Measurements from ENCODE around the gene TSPYL6.

TSPYL6 gene

DNA sequence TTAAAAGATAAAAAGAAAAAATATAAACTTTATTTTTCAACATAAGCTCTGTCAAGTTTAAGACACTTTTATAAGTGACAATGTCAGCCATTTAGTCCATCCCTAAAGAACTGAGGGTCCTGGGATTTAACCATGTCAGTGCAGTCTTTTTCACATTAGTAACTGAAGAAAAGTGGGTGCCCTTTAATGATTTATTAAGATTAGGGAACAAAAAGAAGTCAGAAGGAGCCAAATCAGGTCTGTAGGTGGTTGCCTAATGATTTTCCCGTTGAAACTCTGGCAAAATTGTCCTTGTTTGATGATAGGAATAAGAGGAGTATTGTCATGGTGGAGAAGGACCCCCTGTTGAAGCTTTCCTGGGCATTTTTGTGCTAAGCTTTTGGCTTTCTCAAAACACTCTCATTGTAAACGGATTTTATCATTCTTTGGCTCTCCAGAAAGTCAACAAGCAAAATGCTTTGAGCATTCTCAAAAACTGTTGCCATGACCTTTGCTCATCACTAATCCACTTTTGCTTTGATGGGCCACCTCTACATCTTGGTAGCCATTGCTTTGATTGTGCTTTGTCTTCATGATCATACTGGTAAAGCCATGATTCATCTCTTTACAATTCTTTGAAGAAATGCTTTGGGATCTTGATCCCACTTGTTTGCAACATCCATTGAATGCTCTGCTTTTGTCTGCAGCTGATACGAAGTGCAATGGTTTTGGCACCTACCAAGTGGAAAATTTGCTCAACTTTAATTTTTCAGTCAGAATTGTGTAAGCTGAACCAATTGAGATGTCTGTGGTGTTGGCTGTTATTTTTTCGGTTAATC lies 22.0 kb downstream of the TSPYL6 start:
- H3K4me3 Mint-ChIP-seq = no peak overlapping the region
- no peaks in the 10 kb centered on the region for H3K27me3 Mint-ChIP-seq
- DNase-seq (no peak), ATAC-seq (no peak)
- no peak overlapping the region for H3K27ac Mint-ChIP-seq
- H3K4me1 Mint-ChIP-seq = no peaks in the 10 kb centered on the region
- peaks cover 9% of the 10 kb centered on the region for H3K36me3 Mint-ChIP-seq (ENCODE audit: low read depth)
- peaks cover 24% of the 10 kb centered on the region for H3K9me3 Mint-ChIP-seq

DNA sequence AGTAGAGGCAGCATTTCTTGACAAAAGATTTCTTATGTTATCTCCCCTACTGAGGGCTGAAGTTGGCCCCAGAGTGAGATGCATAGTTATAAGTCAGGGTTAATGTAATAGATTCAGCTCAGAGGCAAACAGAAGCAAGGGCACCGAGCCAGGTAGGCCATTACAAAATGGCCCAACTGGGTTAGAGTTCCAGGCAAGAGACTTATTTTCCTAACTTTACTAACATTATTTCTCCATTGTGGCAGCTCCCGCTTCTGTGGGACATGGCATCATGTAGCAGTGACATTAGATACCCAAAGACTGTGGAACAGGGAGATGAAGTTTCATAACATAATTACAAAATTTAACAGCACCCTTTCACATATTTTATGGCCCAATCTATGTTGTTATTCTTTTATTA lies 27.1 kb downstream of the TSPYL6 start:
- Mint-ChIP-seq H3K9me3 (peaks cover 10% of the 10 kb centered on the region), H3K27ac (no peak overlapping the region), H3K36me3 (ENCODE audit: low read depth) (peaks cover 2% of the 10 kb centered on the region), H3K4me3 (no peak overlapping the region), H3K27me3 (no peaks in the 10 kb centered on the region), H3K4me1 (no peaks in the 10 kb centered on the region)
- no peak for DNase-seq
- no peak for ATAC-seq

DNA sequence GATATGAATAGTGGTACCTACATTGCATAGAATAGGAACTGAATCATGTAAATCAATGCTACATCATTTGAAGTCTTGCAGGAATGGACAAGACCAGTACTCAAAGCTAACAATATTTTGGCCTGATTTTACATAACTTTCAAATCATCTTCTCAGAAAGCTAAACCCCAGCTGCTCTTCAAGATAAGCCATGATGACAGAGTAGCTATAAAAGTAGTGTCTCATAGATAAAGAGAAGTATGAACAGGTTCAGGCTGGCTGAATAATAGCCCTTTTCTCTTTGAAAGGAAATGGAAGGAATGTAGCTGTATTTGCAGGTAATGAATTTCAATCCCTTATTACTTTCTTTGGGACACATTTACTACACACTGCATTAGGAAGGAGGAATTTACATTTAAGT lies 28.2 kb downstream of the TSPYL6 start:
- Mint-ChIP-seq H3K4me3 (no peak overlapping the region), H3K4me1 (no peaks in the 10 kb centered on the region), H3K9me3 (peaks cover 10% of the 10 kb centered on the region), H3K27ac (no peak overlapping the region), H3K36me3 (ENCODE audit: low read depth) (peaks cover 3% of the 10 kb centered on the region), H3K27me3 (no peaks in the 10 kb centered on the region)
- ATAC-seq = no peak
- DNase-seq = no peak

DNA sequence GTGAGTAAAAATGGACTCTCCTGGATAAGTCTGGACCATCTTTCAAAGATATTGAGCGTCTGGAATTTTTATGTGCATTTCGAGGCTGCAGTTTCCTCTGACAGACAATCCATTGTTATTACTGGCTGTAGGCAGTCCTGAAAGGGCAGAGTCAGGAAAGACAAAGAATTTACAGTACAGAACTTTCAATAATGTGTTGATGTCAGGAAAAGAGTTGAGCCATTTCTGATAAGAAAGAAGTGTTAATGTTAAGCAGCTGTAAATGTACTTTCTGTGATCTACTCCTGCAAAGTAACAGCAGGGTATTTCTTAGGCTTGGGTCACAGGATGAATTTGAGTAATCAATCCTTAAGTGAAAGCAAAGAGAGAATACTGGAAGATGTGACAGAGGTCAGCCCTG lies 29.8 kb downstream of the TSPYL6 start:
- Mint-ChIP-seq H3K4me1 (no peaks in the 10 kb centered on the region), H3K4me3 (no peak overlapping the region), H3K27me3 (no peaks in the 10 kb centered on the region), H3K9me3 (no peaks in the 10 kb centered on the region), H3K27ac (no peak overlapping the region), H3K36me3 (ENCODE audit: low read depth) (peaks cover 4% of the 10 kb centered on the region)
- DNase-seq (no peak), ATAC-seq (no peak)

DNA sequence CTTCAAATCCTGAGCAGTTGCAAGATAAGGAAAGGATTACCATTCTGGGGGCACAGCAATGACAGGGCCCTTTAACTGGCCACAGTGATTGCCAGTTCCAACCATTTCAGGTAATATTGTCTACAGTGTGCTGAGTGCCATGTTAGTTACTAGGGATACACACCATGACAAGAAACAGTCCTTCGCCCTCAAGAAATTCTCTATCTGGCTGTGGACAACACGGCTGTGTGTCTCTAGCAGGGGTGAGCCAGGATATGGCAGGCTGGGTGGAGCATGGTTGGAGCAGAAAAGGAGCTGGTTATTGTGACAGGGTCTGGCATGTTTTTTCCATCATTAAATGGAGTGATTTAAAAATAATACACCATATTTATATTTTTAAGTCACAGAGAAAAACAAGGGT lies 31.0 kb downstream of the TSPYL6 start:
- ATAC-seq (no peak), DNase-seq (no peak)
- Mint-ChIP-seq H3K27me3 (no peaks in the 10 kb centered on the region), H3K4me3 (no peak overlapping the region), H3K4me1 (no peaks in the 10 kb centered on the region), H3K27ac (no peak overlapping the region), H3K9me3 (no peaks in the 10 kb centered on the region), H3K36me3 (ENCODE audit: low read depth) (peaks cover 4% of the 10 kb centered on the region)

DNA sequence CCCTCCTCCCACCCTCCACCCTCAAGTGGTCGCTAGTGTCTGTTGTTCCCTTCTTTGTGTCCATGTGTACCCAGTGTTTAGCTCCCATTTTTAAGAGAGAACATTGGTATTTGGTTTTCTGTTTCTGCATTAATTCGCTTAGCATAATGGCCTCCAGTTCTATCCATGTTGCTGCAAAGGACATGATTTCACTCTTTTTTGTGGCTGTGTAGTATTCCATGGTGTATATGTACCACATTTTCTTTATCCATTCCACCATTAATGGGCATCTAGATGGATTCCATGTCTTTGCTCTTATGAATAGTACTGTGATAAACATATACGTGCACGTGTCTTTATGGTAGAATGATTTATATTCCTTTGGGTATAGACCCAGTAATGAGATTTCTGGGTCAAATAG lies 42.9 kb downstream of the TSPYL6 start:
- H3K4me3 Mint-ChIP-seq = no peak overlapping the region
- no peak for DNase-seq
- H3K27me3 Mint-ChIP-seq = no peaks in the 10 kb centered on the region
- H3K9me3 Mint-ChIP-seq = peaks cover 13% of the 10 kb centered on the region
- ATAC-seq = no peak
- H3K27ac Mint-ChIP-seq = no peak overlapping the region
- no peaks in the 10 kb centered on the region for H3K4me1 Mint-ChIP-seq
- peaks cover 5% of the 10 kb centered on the region for H3K36me3 Mint-ChIP-seq (ENCODE audit: low read depth)

DNA sequence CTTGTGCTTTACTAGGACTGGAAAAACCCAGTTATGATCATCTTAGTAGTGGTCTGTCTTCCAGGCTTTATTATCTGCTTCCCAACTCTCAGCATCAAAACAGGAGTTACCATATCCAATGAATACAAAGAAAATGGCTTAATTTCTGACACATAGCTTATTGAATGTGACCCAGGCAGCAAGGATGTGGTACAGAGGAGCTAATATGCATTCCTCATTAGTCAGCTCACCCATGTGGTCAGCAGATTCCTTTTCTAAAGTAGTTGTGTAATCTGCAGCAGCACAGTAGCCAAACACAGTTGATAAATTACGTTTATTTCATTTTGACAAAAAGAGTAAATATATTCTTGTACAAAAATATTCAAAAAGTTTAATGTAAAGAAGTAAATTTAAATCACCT lies 43.6 kb downstream of the TSPYL6 start:
- Mint-ChIP-seq H3K27ac (no peak overlapping the region), H3K4me1 (no peaks in the 10 kb centered on the region), H3K9me3 (peaks cover 13% of the 10 kb centered on the region), H3K27me3 (no peaks in the 10 kb centered on the region), H3K4me3 (no peak overlapping the region), H3K36me3 (ENCODE audit: low read depth) (peaks cover 5% of the 10 kb centered on the region)
- ATAC-seq = no peak
- DNase-seq = no peak

DNA sequence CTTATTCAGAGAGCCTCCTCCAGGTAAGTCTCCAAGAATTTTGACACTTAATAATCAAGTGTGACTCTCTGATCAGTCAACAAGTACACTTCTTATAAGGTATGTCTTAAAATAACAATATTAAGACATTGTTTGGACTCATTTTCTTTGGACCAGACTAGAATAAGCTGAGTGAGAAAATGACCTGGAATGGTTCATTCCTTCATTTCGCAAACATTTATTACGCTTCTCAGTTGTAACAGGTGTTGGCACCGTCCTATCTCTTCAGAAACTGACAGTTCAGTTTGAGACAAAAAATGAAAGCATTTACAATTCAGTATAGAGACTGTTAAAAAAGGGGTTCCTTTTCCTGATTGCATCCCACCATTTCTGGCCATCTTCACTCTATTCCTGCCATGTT lies 46.6 kb downstream of the TSPYL6 start:
- DNase-seq (no peak), ATAC-seq (no peak)
- no peaks in the 10 kb centered on the region for H3K4me1 Mint-ChIP-seq
- H3K27me3 Mint-ChIP-seq = no peaks in the 10 kb centered on the region
- H3K4me3 Mint-ChIP-seq = no peak overlapping the region
- no peak overlapping the region for H3K27ac Mint-ChIP-seq
- peaks cover 4% of the 10 kb centered on the region for H3K9me3 Mint-ChIP-seq
- H3K36me3 Mint-ChIP-seq (ENCODE audit: low read depth) = no peaks in the 10 kb centered on the region

DNA sequence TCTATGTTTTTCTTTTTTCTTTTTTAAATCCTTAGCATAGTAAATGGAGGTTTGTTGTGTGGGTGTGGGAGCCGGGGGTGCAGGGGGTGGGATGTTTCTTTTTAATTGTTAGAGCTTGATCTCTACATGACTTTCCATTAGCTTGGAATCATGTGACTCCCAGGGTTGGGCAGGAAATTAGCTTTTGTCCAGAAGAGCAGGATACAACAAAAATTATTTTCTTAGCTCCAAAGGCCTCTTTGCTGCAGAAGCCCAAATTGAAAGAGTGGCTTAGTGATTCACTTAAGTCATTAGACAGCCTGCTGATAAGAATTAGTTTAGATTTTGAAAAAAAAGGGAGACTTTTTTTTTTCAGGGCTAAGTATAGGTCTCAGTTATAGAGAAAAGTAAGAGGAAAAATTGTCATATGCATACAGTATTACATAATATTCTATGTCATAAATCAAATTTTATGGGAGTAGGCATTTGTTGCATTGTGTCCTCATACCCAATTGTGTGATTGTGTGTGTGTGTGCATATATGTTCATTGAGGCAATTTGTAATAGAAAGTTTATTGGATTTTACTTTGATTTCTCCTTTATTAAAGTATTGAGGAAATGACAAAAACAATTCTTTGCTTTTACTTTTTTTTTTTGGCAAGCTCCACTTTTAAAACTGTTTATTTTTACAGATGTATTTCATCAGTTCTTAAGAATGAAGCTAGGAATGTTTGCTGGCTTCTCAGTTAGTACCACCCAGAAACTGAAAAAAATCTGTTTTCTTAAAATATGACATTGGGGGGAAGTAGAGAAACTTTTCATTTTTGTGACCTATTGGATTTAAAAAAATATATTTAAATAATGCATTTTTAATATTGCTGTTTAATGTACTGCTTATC lies 47.4 kb downstream of the TSPYL6 start:
- H3K4me3 Mint-ChIP-seq = no peak overlapping the region
- ATAC-seq = no peak

DNA sequence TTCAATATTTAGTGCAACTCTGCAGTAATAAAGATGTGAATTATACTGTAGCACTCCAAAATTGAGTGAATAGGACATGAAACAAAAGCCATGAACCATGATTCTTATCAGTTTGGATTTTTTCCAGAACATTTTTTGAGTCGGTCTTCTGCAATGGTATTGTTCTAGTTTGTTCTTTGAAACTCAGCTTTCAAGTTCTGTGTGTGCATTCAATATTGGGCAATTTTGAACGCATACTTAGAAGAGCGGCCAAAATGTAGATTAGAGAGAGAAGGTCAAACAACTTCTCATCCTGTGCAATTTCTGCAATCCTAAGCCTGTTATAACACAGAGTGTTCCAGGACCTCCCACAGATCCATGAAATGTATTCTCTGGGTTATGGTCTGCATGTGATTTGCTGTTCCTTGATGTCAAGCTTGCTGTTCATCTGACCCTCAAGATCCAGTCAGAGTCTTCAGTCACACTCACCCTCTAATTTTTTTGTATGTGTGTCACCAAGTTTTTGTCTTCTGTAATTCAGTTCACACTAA lies 48.3 kb downstream of the TSPYL6 start:
- ATAC-seq (no peak), DNase-seq (no peak)
- Mint-ChIP-seq H3K4me1 (no peaks in the 10 kb centered on the region), H3K27ac (no peak overlapping the region), H3K27me3 (no peaks in the 10 kb centered on the region), H3K9me3 (no peaks in the 10 kb centered on the region), H3K4me3 (no peak overlapping the region), H3K36me3 (ENCODE audit: low read depth) (no peaks in the 10 kb centered on the region)

More for the DNA sequence above, 47.4 kb downstream of the TSPYL6 start:
- H3K9me3 Mint-ChIP-seq = no peaks in the 10 kb centered on the region
- DNase-seq = no peak
- H3K4me1 Mint-ChIP-seq = no peaks in the 10 kb centered on the region
- H3K27ac Mint-ChIP-seq = no peak overlapping the region
- H3K27me3 Mint-ChIP-seq = no peaks in the 10 kb centered on the region
- H3K36me3 Mint-ChIP-seq (ENCODE audit: low read depth) = no peaks in the 10 kb centered on the region

DNA sequence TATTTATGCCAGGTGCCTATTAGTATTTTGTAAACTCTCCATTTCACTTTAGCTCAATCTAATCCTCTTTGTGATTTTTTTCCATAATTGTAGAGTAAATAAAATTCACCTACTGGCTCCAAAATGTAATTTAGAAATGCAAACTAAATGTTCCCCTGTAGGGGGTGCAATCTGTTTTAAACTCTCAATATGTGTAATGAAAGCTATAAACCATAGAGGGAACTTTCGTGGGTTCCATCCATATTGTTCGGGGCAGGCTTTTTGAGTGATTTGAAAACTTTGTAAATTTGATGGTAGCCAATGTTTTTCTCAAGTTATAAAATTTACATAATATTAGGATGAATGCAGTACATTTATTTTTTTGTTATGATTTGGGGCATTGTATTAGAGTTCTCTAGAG lies 49.4 kb downstream of the TSPYL6 start:
- no peak for ATAC-seq
- H3K27ac Mint-ChIP-seq = no peak overlapping the region
- H3K9me3 Mint-ChIP-seq = no peaks in the 10 kb centered on the region
- H3K27me3 Mint-ChIP-seq = no peaks in the 10 kb centered on the region
- H3K4me3 Mint-ChIP-seq = no peak overlapping the region
- H3K36me3 Mint-ChIP-seq (ENCODE audit: low read depth) = no peaks in the 10 kb centered on the region
- no peak for DNase-seq
- H3K4me1 Mint-ChIP-seq = no peaks in the 10 kb centered on the region

DNA sequence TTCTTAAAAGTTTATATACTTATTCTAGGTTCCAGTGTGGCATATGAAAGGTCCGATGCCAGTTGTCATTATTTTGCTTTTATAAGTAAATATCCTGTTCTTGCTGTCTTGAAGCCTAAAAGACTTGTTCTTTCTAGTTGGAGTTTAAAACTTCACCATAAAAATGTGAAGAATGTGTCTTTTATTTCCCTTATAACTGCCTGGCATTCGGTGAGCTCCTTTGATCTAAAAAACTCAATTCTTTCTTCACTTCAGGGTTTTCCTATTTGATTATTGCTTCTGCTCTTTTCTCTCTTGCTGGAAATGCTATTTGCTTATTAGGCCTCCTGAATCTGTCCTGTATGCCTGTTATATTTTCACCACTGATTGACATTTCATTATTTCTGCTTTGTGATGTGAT lies 51.6 kb downstream of the TSPYL6 start:
- Mint-ChIP-seq H3K9me3 (no peaks in the 10 kb centered on the region), H3K4me1 (no peaks in the 10 kb centered on the region), H3K4me3 (no peak overlapping the region), H3K36me3 (ENCODE audit: low read depth) (no peaks in the 10 kb centered on the region), H3K27ac (no peak overlapping the region), H3K27me3 (no peaks in the 10 kb centered on the region)
- DNase-seq (no peak), ATAC-seq (no peak)

All from activated naive CD8-positive, alpha-beta T cell treated with anti-CD3 and anti-CD28 coated beads, Interleukin-2, amount 50 U/mL, for 24 hours (primary cell).